Natural killer cell (primary cell): ENCODE results near the gene KRT36. TPM values are rescaled to one million over a fixed set of nuclear protein-coding genes. Genes with fewer than 3 reads are reported as not detected.

Experiments used
- ATAC-seq, 3 donors: fragments of 150-1000 bp in 2 of 3; fragments of 200-7000 bp in 1 of 3; cut with Tn5 transposase; 1 replicate in 1 of 3; 2 replicates in 2 of 3; pipeline ENCODE4 v1.10.0; 2021; ENCODE audit warnings: mild to moderate bottlenecking in 2 of 3, moderate library complexity in 2 of 3
- DNase-seq, 2 donors: peaks; one replicate each; pipeline versions ENCODE4 v3.0.0 to v3.0.0-alpha.2; 2013 to 2021; ENCODE audit warnings: mixed read lengths in 1 of 2
- H3K27ac ChIP-seq: one replicate; pipeline ENCODE4 v1.5.1; 2013; ENCODE audit warnings: mild to moderate bottlenecking, low read length
- H3K27me3 ChIP-seq: one replicate; pipeline ENCODE4 v1.6.1; 2013; ENCODE audit warnings: low read length; ENCODE audit not compliant: control insufficient read depth, insufficient read depth
- H3K36me3 ChIP-seq: one replicate; pipeline ENCODE4 v1.6.1; 2013; ENCODE audit warnings: low read length; ENCODE audit not compliant: control insufficient read depth, insufficient read depth
- H3K4me1 ChIP-seq: one replicate; pipeline ENCODE4 v1.6.1; 2013; ENCODE audit warnings: low read length; ENCODE audit not compliant: control insufficient read depth, insufficient read depth
- H3K4me3 ChIP-seq: one replicate; pipeline ENCODE4 v1.5.1; 2013; ENCODE audit warnings: low read length
- H3K9me3 ChIP-seq: one replicate; pipeline ENCODE4 v1.6.1; 2013; ENCODE audit warnings: low read length; ENCODE audit not compliant: control insufficient read depth, insufficient read depth
- H3K27ac Mint-ChIP-seq, 2 donors: one replicate each; pipeline ENCODE4 v1.8.0; 2022; ENCODE audit warnings: mild to moderate bottlenecking in 2 of 2, mixed read lengths in 2 of 2, moderate library complexity in 1 of 2
- H3K27me3 Mint-ChIP-seq, 2 donors: one replicate each; pipeline ENCODE4 v1.8.0; 2022; ENCODE audit warnings: low read depth in 2 of 2, mixed read lengths in 2 of 2
- H3K36me3 Mint-ChIP-seq: one replicate; pipeline ENCODE4 v1.8.0; 2022; ENCODE audit warnings: mixed read lengths
- H3K4me1 Mint-ChIP-seq, 2 donors: one replicate each; pipeline ENCODE4 v1.8.0; 2022; ENCODE audit warnings: mixed read lengths in 2 of 2
- H3K4me3 Mint-ChIP-seq: one replicate; pipeline ENCODE4 v1.8.0; 2022; ENCODE audit warnings: mild to moderate bottlenecking, moderate library complexity, mixed read lengths
- H3K9me3 Mint-ChIP-seq, 2 donors: one replicate each; pipeline ENCODE4 v1.8.0; 2022; ENCODE audit warnings: mixed read lengths in 2 of 2
- WGBS: methylation state at CpG from one replicate; pipeline ENCODE4 v1.1.7; 2013; ENCODE audit warnings: missing lambda C conversion rate; ENCODE audit not compliant: insufficient coverage; 5-methylcytosine and 5-hydroxymethylcytosine counted together
- intact Hi-C: fragments of 100-400 bp; cut with micrococcal nuclease; formaldehyde crosslinking; loops from one replicate; pipeline ENCODE4 v1.14.2; 2022
- total RNA-seq, 4 donors: library from RNA; stranded (reverse); fragments of 120-200 nt in 1 of 4; gene quantifications; one replicate each; pipeline versions ENCODE4 v1.2.3 to v1.2.4, GENCODE V29; 2013 to 2022
- TF ChIP-seq, protein P1 (sequence below): fragments of 200-600 bp; IDR thresholded peaks from one replicate; pipeline ENCODE4 v1.8.0; 2022; ENCODE audit warnings: antibody characterized with exemption

Gene KRT36
- total RNA-seq, 3 donors from 2014 or later (not counting 1 experiment from before 2014, with no cell fraction given) = not detected

DNA sequence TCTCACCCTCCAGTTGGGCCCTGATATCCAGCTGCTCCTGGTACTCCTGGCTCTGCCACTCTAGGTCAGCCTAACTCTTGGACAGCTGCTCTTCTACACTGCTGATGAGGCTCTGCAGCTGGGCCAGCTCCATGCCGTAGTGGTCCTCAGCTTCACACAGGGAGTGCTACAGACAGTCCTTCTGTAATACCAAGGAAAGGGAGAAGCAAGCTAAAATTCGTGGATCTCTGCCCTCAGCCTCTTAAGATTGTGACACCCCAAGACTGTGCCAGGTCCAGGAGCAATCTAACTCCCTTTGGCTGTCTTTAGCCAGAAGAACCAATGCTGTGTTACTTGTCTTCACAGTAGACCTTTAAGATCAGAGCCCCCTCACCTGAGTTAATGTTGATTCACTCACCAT, 41.2 kb downstream of the KRT36 start:
- WGBS = 65% methylated on average over 2 of the region's 2 CpGs
- no peaks in the 10 kb centered on the region for H3K4me1 ChIP-seq
- Mint-ChIP-seq H3K27ac (no peak overlapping the region), H3K36me3 (no peaks in the 10 kb centered on the region), H3K4me1 (no peaks in the 10 kb centered on the region), H3K9me3 (no peaks in the 10 kb centered on the region), H3K27me3 (peaks cover 23 to 58% of the 10 kb centered on the region in 2 donors), H3K4me3 (no peak overlapping the region)
- DNase-seq (no peak), ATAC-seq (no peak)
- H3K36me3 ChIP-seq = no peaks in the 10 kb centered on the region
- no peak overlapping the region for H3K4me3 ChIP-seq
- intact Hi-C loops = no loop called here
- H3K9me3 ChIP-seq = no peaks in the 10 kb centered on the region
- no peaks in the 10 kb centered on the region for H3K27me3 ChIP-seq
- TF ChIP-seq, protein P1, sequence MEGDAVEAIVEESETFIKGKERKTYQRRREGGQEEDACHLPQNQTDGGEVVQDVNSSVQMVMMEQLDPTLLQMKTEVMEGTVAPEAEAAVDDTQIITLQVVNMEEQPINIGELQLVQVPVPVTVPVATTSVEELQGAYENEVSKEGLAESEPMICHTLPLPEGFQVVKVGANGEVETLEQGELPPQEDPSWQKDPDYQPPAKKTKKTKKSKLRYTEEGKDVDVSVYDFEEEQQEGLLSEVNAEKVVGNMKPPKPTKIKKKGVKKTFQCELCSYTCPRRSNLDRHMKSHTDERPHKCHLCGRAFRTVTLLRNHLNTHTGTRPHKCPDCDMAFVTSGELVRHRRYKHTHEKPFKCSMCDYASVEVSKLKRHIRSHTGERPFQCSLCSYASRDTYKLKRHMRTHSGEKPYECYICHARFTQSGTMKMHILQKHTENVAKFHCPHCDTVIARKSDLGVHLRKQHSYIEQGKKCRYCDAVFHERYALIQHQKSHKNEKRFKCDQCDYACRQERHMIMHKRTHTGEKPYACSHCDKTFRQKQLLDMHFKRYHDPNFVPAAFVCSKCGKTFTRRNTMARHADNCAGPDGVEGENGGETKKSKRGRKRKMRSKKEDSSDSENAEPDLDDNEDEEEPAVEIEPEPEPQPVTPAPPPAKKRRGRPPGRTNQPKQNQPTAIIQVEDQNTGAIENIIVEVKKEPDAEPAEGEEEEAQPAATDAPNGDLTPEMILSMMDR = no peak
- H3K27ac ChIP-seq = no peak overlapping the region

DNA sequence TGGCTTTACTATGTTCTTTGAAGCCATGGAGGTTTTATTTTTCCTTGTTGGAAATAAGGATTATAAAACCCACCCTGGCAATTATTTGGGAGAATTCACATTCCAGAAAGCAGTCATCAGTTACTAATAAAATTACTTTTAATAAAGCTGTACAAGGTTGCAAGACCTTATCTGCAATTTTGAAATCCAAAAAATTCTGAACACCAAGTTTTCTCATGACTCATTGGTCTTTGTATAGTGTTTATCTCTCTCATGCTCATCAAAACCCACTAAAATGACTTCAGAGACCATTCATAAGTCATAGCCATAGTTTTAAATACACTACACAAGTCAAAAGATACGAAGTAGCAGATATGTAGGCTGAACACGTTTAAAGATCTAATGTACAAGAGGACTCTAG, 42.9 kb downstream of the KRT36 start:
- intact Hi-C loops = no loop called here
- H3K27me3 ChIP-seq = no peaks in the 10 kb centered on the region
- Mint-ChIP-seq H3K4me3 (no peak overlapping the region), H3K36me3 (no peaks in the 10 kb centered on the region), H3K4me1 (no peaks in the 10 kb centered on the region), H3K27ac (no peak overlapping the region), H3K27me3 (peaks cover 28 to 58% of the 10 kb centered on the region in 2 donors), H3K9me3 (no peaks in the 10 kb centered on the region)
- H3K27ac ChIP-seq = no peak overlapping the region
- ATAC-seq = no peak
- H3K4me3 ChIP-seq = no peak overlapping the region
- DNase-seq = no peak
- H3K4me1 ChIP-seq = no peaks in the 10 kb centered on the region
- no peaks in the 10 kb centered on the region for H3K36me3 ChIP-seq
- TF ChIP-seq, protein P1 = no peak
- H3K9me3 ChIP-seq = no peaks in the 10 kb centered on the region
- 63% methylated on average over 2 of the region's 2 CpGs for WGBS

DNA sequence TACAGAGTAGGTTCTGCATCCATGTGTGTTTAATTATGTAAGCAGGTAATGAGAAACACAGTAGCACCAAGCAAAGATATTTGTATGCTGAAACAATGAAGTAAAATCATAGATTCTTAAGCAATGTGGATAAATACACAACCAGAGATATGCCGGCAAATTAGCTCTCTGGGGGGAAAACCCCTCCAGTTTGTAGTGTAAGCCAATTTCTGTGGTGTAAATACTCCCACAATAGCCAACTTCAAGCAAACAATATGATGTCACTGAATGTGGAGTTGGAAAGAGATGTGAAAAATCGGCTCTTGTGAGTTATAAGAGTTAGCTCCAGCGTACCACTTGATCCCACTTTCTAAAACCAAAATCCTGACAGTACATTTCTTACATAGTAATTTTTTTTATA, 45.1 kb downstream of the KRT36 start:
- Histone ChIP-seq H3K36me3 (no peaks in the 10 kb centered on the region), H3K27me3 (no peaks in the 10 kb centered on the region), H3K4me1 (no peaks in the 10 kb centered on the region), H3K4me3 (no peak overlapping the region), H3K27ac (no peak overlapping the region), H3K9me3 (no peaks in the 10 kb centered on the region)
- H3K36me3 Mint-ChIP-seq = no peaks in the 10 kb centered on the region
- H3K27me3 Mint-ChIP-seq = peaks cover 18 to 57% of the 10 kb centered on the region in 2 donors
- DNase-seq (no peak), ATAC-seq (no peak)
- no peak overlapping the region for H3K4me3 Mint-ChIP-seq
- H3K4me1 Mint-ChIP-seq = no peaks in the 10 kb centered on the region
- no peak overlapping the region for H3K27ac Mint-ChIP-seq
- WGBS = no CpG with 5 or more reads among the region's 3 CpGs
- H3K9me3 Mint-ChIP-seq = no peaks in the 10 kb centered on the region
- TF ChIP-seq, protein P1 = no peak
- intact Hi-C loops = no loop called here

DNA sequence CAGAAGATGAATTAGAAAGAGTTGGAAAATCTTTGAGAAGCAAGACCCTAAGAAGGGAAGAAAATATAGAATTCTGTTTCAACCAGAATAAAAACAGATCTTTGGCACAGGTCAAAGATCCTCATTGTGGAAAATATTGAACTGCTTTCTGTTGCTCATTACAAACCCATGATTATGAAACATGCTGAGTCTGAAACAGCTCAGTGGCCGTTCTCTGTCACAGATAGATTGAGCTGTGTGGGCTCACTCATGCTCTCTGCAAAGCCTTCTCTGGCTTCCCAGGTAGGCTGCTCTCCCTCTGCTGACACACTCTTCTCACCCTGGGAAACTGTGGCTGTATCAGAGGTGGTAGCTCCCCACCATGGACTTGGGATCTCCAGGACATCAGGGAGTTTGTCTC, 45.5 kb downstream of the KRT36 start:
- Mint-ChIP-seq H3K27me3 (peaks cover 20 to 58% of the 10 kb centered on the region in 2 donors), H3K4me3 (no peak overlapping the region), H3K4me1 (no peaks in the 10 kb centered on the region), H3K36me3 (no peaks in the 10 kb centered on the region), H3K27ac (no peak overlapping the region), H3K9me3 (no peaks in the 10 kb centered on the region)
- no peak overlapping the region for H3K27ac ChIP-seq
- no peak for DNase-seq
- intact Hi-C loops = no loop called here
- 65% methylated on average over 1 of the region's 1 CpG for WGBS
- no peaks in the 10 kb centered on the region for H3K4me1 ChIP-seq
- no peaks in the 10 kb centered on the region for H3K9me3 ChIP-seq
- no peaks in the 10 kb centered on the region for H3K36me3 ChIP-seq
- no peak for ATAC-seq
- H3K27me3 ChIP-seq = no peaks in the 10 kb centered on the region
- no peak overlapping the region for H3K4me3 ChIP-seq
- TF ChIP-seq, protein P1 = no peak
